ENCODE measurements around the gene IGSF21. TPM values are rescaled to one million over a fixed set of nuclear protein-coding genes. Genes with fewer than 3 reads are reported as not detected.

Gene IGSF21
- total and polyA plus RNA-seq, 2 of the 8 experiments (the other 6 are each of a cell fraction or from before 2014, with no cell fraction given): 22.5 to 28.5 TPM

DNA sequence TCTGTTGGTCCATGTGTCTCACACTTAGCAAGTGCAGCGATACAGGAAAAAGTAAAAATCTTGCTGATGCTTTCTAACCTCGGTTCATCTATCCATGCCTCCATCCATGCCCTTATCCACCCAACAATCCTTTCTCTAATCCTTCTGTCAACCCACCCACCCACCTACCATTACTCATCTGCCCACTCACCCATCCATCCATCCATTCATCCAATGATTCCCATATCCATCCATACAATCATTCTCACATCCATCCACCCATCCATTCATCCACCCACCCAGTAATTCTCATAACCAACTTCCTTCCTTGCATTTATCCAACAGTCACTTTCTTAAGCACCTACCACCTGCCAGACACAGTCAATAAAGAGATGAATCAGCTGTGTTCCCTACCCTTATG lies 6.1 kb upstream of the IGSF21 start:
- Histone ChIP-seq H2BK20ac (ENCODE audit: low read length) (no peak overlapping the region), H3K9me3 (ENCODE audit: insufficient read depth in 2 of 2, low read depth in 1 of 2, low read length in 1 of 2) (no peaks in the 10 kb centered on the region), H2AK5ac (ENCODE audit: low read depth, low read length) (no peak overlapping the region), H2BK120ac (replicated peaks; ENCODE audit: low read depth, low read length) (no peak overlapping the region), H3K9ac (replicated peaks in 1 of 4; ENCODE audit: extremely low read depth in 1 of 4, low read depth in 3 of 4, low read length in 3 of 4) (no peak overlapping the region), H3K14ac (ENCODE audit: insufficient read length) (no peak overlapping the region), H3K18ac (ENCODE audit: extremely low read depth, low read length) (no peak overlapping the region), H3K79me1 (ENCODE audit: low read depth, low read length) (no peaks in the 10 kb centered on the region), H2AFZ (ENCODE audit: low read length) (no peak overlapping the region), H3K4me2 (ENCODE audit: insufficient read depth in 1 of 2, low read depth in 2 of 2, low read length in 2 of 2) (no peak overlapping the region), H2BK15ac (ENCODE audit: low read length) (no peak overlapping the region), H3K23ac (ENCODE audit: insufficient read length) (no peak overlapping the region), H3K4me1 (replicated peaks in 1 of 4; ENCODE audit: control insufficient read depth in 3 of 4, insufficient read depth in 4 of 4, low read length in 3 of 4) (peaks cover 0 to 6% (median 3%) of the 10 kb centered on the region in 4 experiments; a peak in 5 of 7 replicates), H4K8ac (ENCODE audit: extremely low read depth, insufficient read depth, low read length) (no peak overlapping the region), H2BK12ac (ENCODE audit: low read depth, low read length) (no peak overlapping the region), H3K4ac (replicated peaks; ENCODE audit: insufficient read length, low read depth, low read length) (no peak overlapping the region), H4K20me1 (replicated peaks in 1 of 2; ENCODE audit: control insufficient read depth in 1 of 2, insufficient read depth in 2 of 2, low read length in 2 of 2) (peaks cover 0 to 7% of the 10 kb centered on the region in 2 experiments), H3K36me3 (ENCODE audit: control insufficient read depth in 2 of 4, insufficient read depth in 4 of 4, low read length in 3 of 4) (no peaks in the 10 kb centered on the region), H3K27ac (ENCODE audit: low read depth, low read length) (no peak overlapping the region), H3K23me2 (ENCODE audit: low read depth, low read length) (peaks cover 4% of the 10 kb centered on the region; the same call in 1 of the 2 replicates), H3K4me3 (ENCODE audit: extremely low read depth in 1 of 4, insufficient read depth in 2 of 4, low read depth in 3 of 4, low read length in 4 of 4) (no peak overlapping the region), H4K91ac (replicated peaks; ENCODE audit: insufficient read length, low read length) (no peak overlapping the region), H3K79me2 (ENCODE audit: control insufficient read depth in 1 of 2, insufficient read depth in 2 of 2, low read length in 2 of 2) (no peaks in the 10 kb centered on the region), H3K56ac (replicated peaks; ENCODE audit: insufficient read length, low read depth, low read length) (no peak overlapping the region), H3K27me3 (replicated peaks in 1 of 4; ENCODE audit: control insufficient read depth in 3 of 4, extremely low read depth in 1 of 4, insufficient read depth in 3 of 4, low read length in 3 of 4) (peaks cover 0 to 26% (median 12%) of the 10 kb centered on the region in 4 experiments; a peak in 4 of 7 replicates), H2BK5ac (ENCODE audit: low read depth, low read length) (no peak overlapping the region), H4K5ac (ENCODE audit: insufficient read length, low read depth, low read length) (no peak overlapping the region)
- TF ChIP-seq RFX5 (IDR thresholded peaks at IDR 0.05; ENCODE audit: borderline replicate concordance, low read depth, low read length) (no peak), CBX5 (IDR thresholded peaks at IDR 0.05; ENCODE audit: low read depth, low read length) (no peak), EZH2 (IDR thresholded peaks at IDR 0.05; ENCODE audit: low read depth, low read length, severe bottlenecking) (no peak), NANOG (IDR thresholded peaks at IDR 0.05; ENCODE audit: insufficient read depth, low read depth, low read length, poor library complexity, severe bottlenecking) (no peak), ASH2L (IDR thresholded peaks at IDR 0.05; ENCODE audit: low read length) (no peak), BACH1 (IDR thresholded peaks at IDR 0.05; ENCODE audit: low read length) (no peak), RNF2 (IDR thresholded peaks at IDR 0.05; ENCODE audit: borderline replicate concordance, low read depth, low read length, missing control alignments, poor library complexity, severe bottlenecking) (no peak), TCF12 (IDR thresholded peaks at IDR 0.05; ENCODE audit: low read depth, low read length) (no peak)
- WGBS, 2 experiments (ENCODE audit: extremely low coverage in 1 of 2, insufficient coverage in 1 of 2, insufficient read length in 1 of 2, insufficient replicate concordance in 2 of 2, low coverage in 1 of 2, low lambda C conversion rate in 2 of 2, missing lambda C conversion rate in 1 of 2): 90% methylated on average over 2 of the region's 2 CpGs; no CpG with 5 or more reads in 1 of the 2 experiments
- FAIRE-seq (no peak), DNase-seq (ENCODE audit: low read depth in 1 of 2, low spot score in 2 of 2) (no peak)
- POLR2A ChIA-PET (ENCODE audit: partially characterized antibody): interaction anchor here (1.9 kb wide), 1 partner anchor 11 kb away, joined by 6 read pairs; no protein-coding TSS in a partner anchor
- CTCF ChIA-PET (ENCODE audit: partially characterized antibody): interaction anchor here (1.0 to 4.4 kb wide), 15 partner anchors 8 to 177 kb away, joined by 3 to 30 read pairs (median 6); no protein-coding TSS in a partner anchor
